Liver (tissue), 9 donors: ENCODE data around the gene MECR. TPM values are rescaled to one million over a fixed set of nuclear protein-coding genes. Genes with fewer than 3 reads are reported as not detected.

Experiments used
- DNase-seq: peaks from one replicate; pipeline ENCODE4 v3.0.0-alpha.2; 2017; ENCODE audit warnings: low spot score
- H3K27ac ChIP-seq, 2 donors: one replicate each; pipeline ENCODE4 v1.7.0; 2013; ENCODE audit warnings: inconsistent platforms in 2 of 2, low read length in 2 of 2, control low read depth in 1 of 2, low read depth in 1 of 2, mild to moderate bottlenecking in 1 of 2
- H3K27me3 ChIP-seq, 4 donors: one replicate each; pipeline versions ENCODE4 v1.6.1 to v1.7.0; 2013; ENCODE audit warnings: low read length in 3 of 4, inconsistent platforms in 1 of 4, mild to moderate bottlenecking in 1 of 4, moderate library complexity in 1 of 4; ENCODE audit not compliant: control insufficient read depth in 4 of 4, insufficient read depth in 4 of 4
- H3K36me3 ChIP-seq, 4 donors: one replicate each; pipeline versions ENCODE4 v1.6.1 to v1.7.0; 2013; ENCODE audit warnings: low read length in 3 of 4, mild to moderate bottlenecking in 3 of 4, low read depth in 1 of 4, moderate library complexity in 1 of 4; ENCODE audit not compliant: control insufficient read depth in 4 of 4, insufficient read depth in 3 of 4
- H3K4me1 ChIP-seq, 4 donors: one replicate each; pipeline versions ENCODE4 v1.6.1 to v1.7.0; 2013; ENCODE audit warnings: low read length in 3 of 4, mild to moderate bottlenecking in 3 of 4, moderate library complexity in 1 of 4; ENCODE audit not compliant: control insufficient read depth in 4 of 4, insufficient read depth in 4 of 4
- H3K4me3 ChIP-seq, 3 donors: one replicate each; pipeline versions ENCODE4 v1.6.1 to v1.7.0; 2013; ENCODE audit warnings: low read length in 3 of 3, control low read depth in 1 of 3, low read depth in 1 of 3, mild to moderate bottlenecking in 1 of 3
- H3K9ac ChIP-seq, 2 donors: one replicate each; pipeline ENCODE4 v1.7.0; 2013; ENCODE audit warnings: low read length in 2 of 2, mild to moderate bottlenecking in 2 of 2, moderate library complexity in 2 of 2, control low read depth in 1 of 2, low read depth in 1 of 2
- H3K9me3 ChIP-seq, 4 donors: one replicate each; pipeline versions ENCODE4 v1.6.1 to v1.7.0; 2013; ENCODE audit warnings: low read length in 3 of 4; ENCODE audit not compliant: control insufficient read depth in 4 of 4
- EGR1 ChIP-seq, 2 donors: IDR thresholded peaks; 2 replicates each; pipeline ENCODE4 v1.6.1; 2016 to 2018; ENCODE audit warnings: antibody characterized with exemption in 2 of 2, low read depth in 2 of 2
- FOXA1 ChIP-seq: IDR thresholded peaks from 2 replicates; pipeline ENCODE4 v1.6.1; 2016; ENCODE audit warnings: antibody characterized with exemption
- FOXA2 ChIP-seq: IDR thresholded peaks from 2 replicates; pipeline ENCODE4 v1.6.1; 2016; ENCODE audit warnings: antibody characterized with exemption
- GABPA ChIP-seq, 2 donors: IDR thresholded peaks in 1 of 2; conservative IDR thresholded peaks in 1 of 2; 2 replicates each; pipeline ENCODE4 v1.6.1; 2016; ENCODE audit warnings: antibody characterized with exemption in 2 of 2, mild to moderate bottlenecking in 1 of 2, moderate library complexity in 1 of 2
- HNF4A ChIP-seq, 2 donors: conservative IDR thresholded peaks; 2 replicates each; pipeline ENCODE4 v1.6.1; 2016; ENCODE audit warnings: antibody characterized with exemption in 2 of 2, mild to moderate bottlenecking in 2 of 2
- JUND ChIP-seq, 2 donors: IDR thresholded peaks; 2 replicates each; pipeline ENCODE4 v1.6.1; 2016; ENCODE audit warnings: antibody characterized with exemption in 2 of 2
- NR2F2 ChIP-seq: IDR thresholded peaks from 2 replicates; pipeline ENCODE4 v1.6.1; 2016; ENCODE audit warnings: antibody characterized with exemption
- RAD21 ChIP-seq, 2 donors: IDR thresholded peaks; 2 replicates each; pipeline ENCODE4 v1.6.1; 2016; ENCODE audit warnings: antibody characterized with exemption in 2 of 2, mild to moderate bottlenecking in 2 of 2
- RXRA ChIP-seq, 2 donors: IDR thresholded peaks; 2 replicates each; pipeline ENCODE4 v1.6.1; 2017 to 2018; ENCODE audit warnings: antibody characterized with exemption in 2 of 2, mild to moderate bottlenecking in 1 of 2
- SP1 ChIP-seq: IDR thresholded peaks from 2 replicates; pipeline ENCODE4 v1.6.1; 2018; ENCODE audit warnings: antibody characterized with exemption, mild to moderate bottlenecking
- TAF1 ChIP-seq: conservative IDR thresholded peaks from 2 replicates; pipeline ENCODE4 v1.6.1; 2016; ENCODE audit warnings: antibody characterized with exemption, mild to moderate bottlenecking
- YY1 ChIP-seq: IDR thresholded peaks from 2 replicates; pipeline ENCODE4 v1.6.1; 2016; ENCODE audit warnings: antibody characterized with exemption, mild to moderate bottlenecking
- WGBS: extraction: QIAGEN DNeasy Blood & Tissue Kit; methylation state at CpG from one replicate; pipeline ENCODE4 v1.1.7; 2013; 5-methylcytosine and 5-hydroxymethylcytosine counted together
- polyA plus RNA-seq, 2 donors: library from polyadenylated mRNA; stranded (reverse) in 1 of 2; unstranded in 1 of 2; fragments of 200-250 nt in 1 of 2; fragments of >200 nt in 1 of 2; fragmentation: Nextera tagmentation in 1 of 2; extraction: Ambion mirVana in 1 of 2; gene quantifications; one replicate each; pipeline versions ENCODE4 v1.2.1 to v1.2.3, GENCODE V29; 2013 to 2015
- total RNA-seq, 2 donors: library from RNA; depleted of rRNA; stranded (reverse); fragments of >200 nt; gene quantifications; one replicate each; pipeline ENCODE4 v1.2.3, GENCODE V29; 2014
- TF ChIP-seq, protein P1 (sequence below): IDR thresholded peaks from 2 replicates; pipeline ENCODE4 v1.6.1; 2016; ENCODE audit warnings: antibody characterized with exemption
- TF ChIP-seq, protein P2 (sequence below): IDR thresholded peaks from 2 replicates; pipeline ENCODE4 v1.6.1; 2016; ENCODE audit warnings: antibody characterized with exemption
- TF ChIP-seq, protein P3 (sequence below): IDR thresholded peaks from 2 replicates; pipeline ENCODE4 v1.6.1; 2016; ENCODE audit warnings: antibody characterized with exemption
- TF ChIP-seq, protein P4 (sequence below): fragments of 150-350 bp; IDR thresholded peaks from 2 replicates; pipeline ENCODE4 v1.5.1; 2017; ENCODE audit warnings: improper control_type of control experiment, low read depth, low read length; ENCODE audit not compliant: missing input control
- TF ChIP-seq, protein P5 (sequence below): IDR thresholded peaks from 2 replicates; pipeline ENCODE4 v1.6.1; 2016; ENCODE audit warnings: antibody characterized with exemption, mild to moderate bottlenecking
- donor health status: healthy.
- donor health status: healthy.
- donor health status: healthy.
- donor health status: healthy.
- donor health status: healthy.

Gene MECR
- total and polyA plus RNA-seq, 4 donors, result 7.5 to 19.9 (median 13.2) TPM

DNA sequence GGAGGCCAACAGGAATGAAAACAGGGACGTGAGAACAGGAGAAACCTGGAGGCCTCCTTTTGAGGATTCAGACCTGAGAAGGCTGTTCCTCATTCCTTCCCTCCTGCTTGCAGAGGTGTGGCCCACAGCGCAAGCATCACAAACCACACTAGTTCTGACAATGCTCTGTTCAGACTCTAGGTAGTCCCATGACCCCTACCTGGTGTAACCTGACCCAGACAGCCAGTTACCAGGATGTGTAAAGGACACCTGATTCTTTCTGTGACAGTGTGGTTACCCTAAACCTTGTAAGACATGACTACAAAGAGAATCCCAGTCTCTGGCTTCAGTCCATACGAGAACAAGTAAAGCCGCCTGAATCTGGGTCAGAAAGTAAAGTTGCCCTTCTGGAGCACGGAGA lies 3.2 kb downstream of the MECR start:
- DNase-seq, result no peak
- Histone ChIP-seq H3K9ac (no peak overlapping the region), H3K36me3 (peaks cover 0 to 6% (median 0%) of the 10 kb centered on the region in 4 donors), H3K27ac (no peak overlapping the region), H3K27me3 (no peaks in the 10 kb centered on the region), H3K9me3 (no peaks in the 10 kb centered on the region), H3K4me1 (peaks cover 0 to 17% (median 13%) of the 10 kb centered on the region in 4 donors), H3K4me3 (no peak overlapping the region)
- TF ChIP-seq JUND (IDR thresholded peaks at IDR 0.05) (no peak), GABPA (IDR thresholded peaks at IDR 0.05 in 1 of 2, conservative IDR thresholded peaks at IDR 0.05 in 1 of 2) (no peak), HNF4A (conservative IDR thresholded peaks at IDR 0.05) (no peak), RAD21 (IDR thresholded peaks at IDR 0.05) (no peak), TAF1 (no peak), NR2F2 (no peak), EGR1 (IDR thresholded peaks at IDR 0.05; ENCODE audit: low read depth in 2 of 2) (no peak), FOXA1 (no peak)
- TF ChIP-seq, protein P1, sequence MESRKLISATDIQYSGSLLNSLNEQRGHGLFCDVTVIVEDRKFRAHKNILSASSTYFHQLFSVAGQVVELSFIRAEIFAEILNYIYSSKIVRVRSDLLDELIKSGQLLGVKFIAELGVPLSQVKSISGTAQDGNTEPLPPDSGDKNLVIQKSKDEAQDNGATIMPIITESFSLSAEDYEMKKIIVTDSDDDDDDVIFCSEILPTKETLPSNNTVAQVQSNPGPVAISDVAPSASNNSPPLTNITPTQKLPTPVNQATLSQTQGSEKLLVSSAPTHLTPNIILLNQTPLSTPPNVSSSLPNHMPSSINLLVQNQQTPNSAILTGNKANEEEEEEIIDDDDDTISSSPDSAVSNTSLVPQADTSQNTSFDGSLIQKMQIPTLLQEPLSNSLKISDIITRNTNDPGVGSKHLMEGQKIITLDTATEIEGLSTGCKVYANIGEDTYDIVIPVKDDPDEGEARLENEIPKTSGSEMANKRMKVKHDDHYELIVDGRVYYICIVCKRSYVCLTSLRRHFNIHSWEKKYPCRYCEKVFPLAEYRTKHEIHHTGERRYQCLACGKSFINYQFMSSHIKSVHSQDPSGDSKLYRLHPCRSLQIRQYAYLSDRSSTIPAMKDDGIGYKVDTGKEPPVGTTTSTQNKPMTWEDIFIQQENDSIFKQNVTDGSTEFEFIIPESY, result no peak
- TF ChIP-seq, protein P2, sequence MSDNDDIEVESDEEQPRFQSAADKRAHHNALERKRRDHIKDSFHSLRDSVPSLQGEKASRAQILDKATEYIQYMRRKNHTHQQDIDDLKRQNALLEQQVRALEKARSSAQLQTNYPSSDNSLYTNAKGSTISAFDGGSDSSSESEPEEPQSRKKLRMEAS, result no peak
- TF ChIP-seq, protein P3, sequence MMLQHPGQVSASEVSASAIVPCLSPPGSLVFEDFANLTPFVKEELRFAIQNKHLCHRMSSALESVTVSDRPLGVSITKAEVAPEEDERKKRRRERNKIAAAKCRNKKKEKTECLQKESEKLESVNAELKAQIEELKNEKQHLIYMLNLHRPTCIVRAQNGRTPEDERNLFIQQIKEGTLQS, result no peak
- TF ChIP-seq, protein P4, sequence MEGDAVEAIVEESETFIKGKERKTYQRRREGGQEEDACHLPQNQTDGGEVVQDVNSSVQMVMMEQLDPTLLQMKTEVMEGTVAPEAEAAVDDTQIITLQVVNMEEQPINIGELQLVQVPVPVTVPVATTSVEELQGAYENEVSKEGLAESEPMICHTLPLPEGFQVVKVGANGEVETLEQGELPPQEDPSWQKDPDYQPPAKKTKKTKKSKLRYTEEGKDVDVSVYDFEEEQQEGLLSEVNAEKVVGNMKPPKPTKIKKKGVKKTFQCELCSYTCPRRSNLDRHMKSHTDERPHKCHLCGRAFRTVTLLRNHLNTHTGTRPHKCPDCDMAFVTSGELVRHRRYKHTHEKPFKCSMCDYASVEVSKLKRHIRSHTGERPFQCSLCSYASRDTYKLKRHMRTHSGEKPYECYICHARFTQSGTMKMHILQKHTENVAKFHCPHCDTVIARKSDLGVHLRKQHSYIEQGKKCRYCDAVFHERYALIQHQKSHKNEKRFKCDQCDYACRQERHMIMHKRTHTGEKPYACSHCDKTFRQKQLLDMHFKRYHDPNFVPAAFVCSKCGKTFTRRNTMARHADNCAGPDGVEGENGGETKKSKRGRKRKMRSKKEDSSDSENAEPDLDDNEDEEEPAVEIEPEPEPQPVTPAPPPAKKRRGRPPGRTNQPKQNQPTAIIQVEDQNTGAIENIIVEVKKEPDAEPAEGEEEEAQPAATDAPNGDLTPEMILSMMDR, result no peak
- WGBS, result 93% methylated on average over 5 of the region's 5 CpGs

DNA sequence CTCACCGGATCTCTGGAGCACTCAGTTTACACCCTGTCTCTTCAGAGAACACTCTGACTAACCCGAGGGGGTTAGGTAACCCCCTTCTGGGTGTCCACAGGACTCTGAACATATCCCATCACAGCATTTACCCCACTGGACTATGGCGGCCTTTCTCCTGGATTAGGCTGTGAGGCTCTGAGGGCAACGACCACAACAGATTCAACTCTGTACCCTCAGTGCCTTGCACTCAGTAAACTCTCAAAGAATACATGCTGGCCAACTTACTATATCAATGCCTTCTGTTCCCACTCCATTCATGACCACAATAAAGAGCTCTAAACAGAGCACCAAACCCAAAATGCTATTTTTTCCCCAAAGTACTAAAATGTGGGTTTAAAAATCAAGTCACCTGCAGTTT lies 5.4 kb downstream of the MECR start:
- no peak overlapping the region for H3K9ac ChIP-seq
- H3K9me3 ChIP-seq, result no peaks in the 10 kb centered on the region
- DNase-seq, result no peak
- peaks cover 0 to 7% (median 0%) of the 10 kb centered on the region in 4 donors for H3K36me3 ChIP-seq
- H3K4me1 ChIP-seq, result peaks cover 0 to 10% (median 8%) of the 10 kb centered on the region in 4 donors
- H3K27me3 ChIP-seq, result no peaks in the 10 kb centered on the region
- H3K27ac ChIP-seq, result no peak overlapping the region
- no peak for TF ChIP-seq EGR1 (IDR thresholded peaks at IDR 0.05; ENCODE audit: low read depth in 2 of 2)
- no peak for TF ChIP-seq NR2F2
- no peak for TF ChIP-seq JUND (IDR thresholded peaks at IDR 0.05)
- no peak for TF ChIP-seq HNF4A (conservative IDR thresholded peaks at IDR 0.05)
- TF ChIP-seq RXRA (IDR thresholded peaks at IDR 0.05), result no peak
- TF ChIP-seq, protein P3, result no peak
- TF ChIP-seq FOXA2, result no peak
- no peak for TF ChIP-seq FOXA1
- no peak for TF ChIP-seq YY1
- TF ChIP-seq, protein P5, sequence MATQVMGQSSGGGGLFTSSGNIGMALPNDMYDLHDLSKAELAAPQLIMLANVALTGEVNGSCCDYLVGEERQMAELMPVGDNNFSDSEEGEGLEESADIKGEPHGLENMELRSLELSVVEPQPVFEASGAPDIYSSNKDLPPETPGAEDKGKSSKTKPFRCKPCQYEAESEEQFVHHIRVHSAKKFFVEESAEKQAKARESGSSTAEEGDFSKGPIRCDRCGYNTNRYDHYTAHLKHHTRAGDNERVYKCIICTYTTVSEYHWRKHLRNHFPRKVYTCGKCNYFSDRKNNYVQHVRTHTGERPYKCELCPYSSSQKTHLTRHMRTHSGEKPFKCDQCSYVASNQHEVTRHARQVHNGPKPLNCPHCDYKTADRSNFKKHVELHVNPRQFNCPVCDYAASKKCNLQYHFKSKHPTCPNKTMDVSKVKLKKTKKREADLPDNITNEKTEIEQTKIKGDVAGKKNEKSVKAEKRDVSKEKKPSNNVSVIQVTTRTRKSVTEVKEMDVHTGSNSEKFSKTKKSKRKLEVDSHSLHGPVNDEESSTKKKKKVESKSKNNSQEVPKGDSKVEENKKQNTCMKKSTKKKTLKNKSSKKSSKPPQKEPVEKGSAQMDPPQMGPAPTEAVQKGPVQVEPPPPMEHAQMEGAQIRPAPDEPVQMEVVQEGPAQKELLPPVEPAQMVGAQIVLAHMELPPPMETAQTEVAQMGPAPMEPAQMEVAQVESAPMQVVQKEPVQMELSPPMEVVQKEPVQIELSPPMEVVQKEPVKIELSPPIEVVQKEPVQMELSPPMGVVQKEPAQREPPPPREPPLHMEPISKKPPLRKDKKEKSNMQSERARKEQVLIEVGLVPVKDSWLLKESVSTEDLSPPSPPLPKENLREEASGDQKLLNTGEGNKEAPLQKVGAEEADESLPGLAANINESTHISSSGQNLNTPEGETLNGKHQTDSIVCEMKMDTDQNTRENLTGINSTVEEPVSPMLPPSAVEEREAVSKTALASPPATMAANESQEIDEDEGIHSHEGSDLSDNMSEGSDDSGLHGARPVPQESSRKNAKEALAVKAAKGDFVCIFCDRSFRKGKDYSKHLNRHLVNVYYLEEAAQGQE, result no peak
- TF ChIP-seq, protein P4, result no peak
- no peak for TF ChIP-seq SP1
- no peak for TF ChIP-seq TAF1
- TF ChIP-seq, protein P1, result no peak
- no peak overlapping the region for H3K4me3 ChIP-seq
- 76% methylated on average over 4 of the region's 4 CpGs for WGBS
